Activated T-helper 9 cell treated with anti-CD3 and anti-CD28 coated beads, Interleukin-2, amount 50 U/mL, for 16 hours (primary cell): ENCODE data around the gene PRDM2.

Experiments used
- DNase-seq: peaks from one replicate; pipeline ENCODE4 v3.0.0-alpha.2; 2020; ENCODE audit warnings: low read depth

Gene PRDM2

GRCh38 chr1:13733711-13734110 is 33.7 kb downstream of the PRDM2 start:
- no peak for DNase-seq

- DNase-seq: no peak
Observed at GRCh38 chr1:13735168-13735930, 35.4 kb downstream of the PRDM2 start.

- DNase-seq: no peak
Observed at GRCh38 chr1:13737398-13737797, 37.4 kb downstream of the PRDM2 start.

- DNase-seq: no peak
Observed at GRCh38 chr1:13746342-13746741, 46.4 kb downstream of the PRDM2 start.

- peak; percentile 95 for DNase-seq
Observed at GRCh38 chr1:13748610-13749505, 48.9 kb downstream of the PRDM2 start.

GRCh38 chr1:13749543-13750341 is 49.8 kb downstream of the PRDM2 start:
- peak; percentile 40 for DNase-seq

GRCh38 chr1:13751458-13751871 is 51.5 kb downstream of the PRDM2 start:
- no peak for DNase-seq

- no peak for DNase-seq
Observed at GRCh38 chr1:13751985-13752384, 52.0 kb downstream of the PRDM2 start.

GRCh38 chr1:13752852-13753251 is 52.9 kb downstream of the PRDM2 start:
- no peak for DNase-seq

- no peak for DNase-seq
Observed at GRCh38 chr1:13753636-13754402, 53.8 kb downstream of the PRDM2 start.

- no peak for DNase-seq
Observed at GRCh38 chr1:13754510-13755103, 54.6 kb downstream of the PRDM2 start.

GRCh38 chr1:13756557-13757315 is 56.7 kb downstream of the PRDM2 start:
- DNase-seq: no peak

- DNase-seq: no peak
Observed at GRCh38 chr1:13757693-13758092, 57.7 kb downstream of the PRDM2 start.

- no peak for DNase-seq
Observed at GRCh38 chr1:13759072-13759471, 59.1 kb downstream of the PRDM2 start.

GRCh38 chr1:13760340-13760739 is 60.4 kb downstream of the PRDM2 start:
- no peak for DNase-seq

GRCh38 chr1:13760921-13761320 is 60.9 kb downstream of the PRDM2 start:
- DNase-seq: no peak

- no peak for DNase-seq
Observed at GRCh38 chr1:13761883-13762282, 61.9 kb downstream of the PRDM2 start.

- no peak for DNase-seq
Observed at GRCh38 chr1:13762642-13763041, 62.7 kb downstream of the PRDM2 start.

- DNase-seq: no peak
Observed at GRCh38 chr1:13763222-13763621, 63.2 kb downstream of the PRDM2 start.

GRCh38 chr1:13763991-13764390 is 64.0 kb downstream of the PRDM2 start:
- no peak for DNase-seq
